NCI-H1930 (cell line): ENCODE data around the gene ITIH2.
"Not testable (repeated sequence)": the region's sequence is repeated elsewhere in the genome, so short reads cannot be mapped to it uniquely, and the experiment has no call there.

Source experiments
- DNase-seq, 2 experiments: peaks; one replicate each; lab custom pipeline; 2025; lab: John Stamatoyannopoulos, UW

The ITIH2 gene

GRCh38 chr10:7703140-7703539, at the start of gene ITIH2:
TSS of gene ITIH2 (plus strand) at chr10:7703316. CDS start at chr10:7703435, 119 bp downstream.
- no peak for DNase-seq

GRCh38 chr10:7657079-7657478, 46.0 kb upstream of the ITIH2 start:
- DNase-seq, result not testable (repeated sequence)

DNA sequence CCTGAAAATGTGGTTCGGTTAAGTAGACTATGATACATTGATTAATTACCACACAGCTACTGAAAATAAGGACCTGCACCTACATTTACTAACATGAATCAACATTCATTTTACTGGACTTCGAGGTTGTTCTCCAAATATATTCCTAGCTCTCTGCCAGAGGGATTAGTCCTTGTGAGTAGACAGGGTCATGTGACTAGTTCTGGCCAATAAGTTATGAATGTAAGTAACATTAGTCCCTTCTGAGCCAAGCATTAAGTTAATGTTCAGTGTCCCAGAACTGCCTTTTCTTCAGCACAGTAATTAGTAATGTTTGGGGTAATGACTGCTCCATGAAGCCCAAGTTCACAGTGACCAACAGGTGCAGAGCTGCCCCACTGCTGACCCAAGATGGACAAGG, 45.6 kb upstream of the ITIH2 start:
- DNase-seq, result no peak

DNA sequence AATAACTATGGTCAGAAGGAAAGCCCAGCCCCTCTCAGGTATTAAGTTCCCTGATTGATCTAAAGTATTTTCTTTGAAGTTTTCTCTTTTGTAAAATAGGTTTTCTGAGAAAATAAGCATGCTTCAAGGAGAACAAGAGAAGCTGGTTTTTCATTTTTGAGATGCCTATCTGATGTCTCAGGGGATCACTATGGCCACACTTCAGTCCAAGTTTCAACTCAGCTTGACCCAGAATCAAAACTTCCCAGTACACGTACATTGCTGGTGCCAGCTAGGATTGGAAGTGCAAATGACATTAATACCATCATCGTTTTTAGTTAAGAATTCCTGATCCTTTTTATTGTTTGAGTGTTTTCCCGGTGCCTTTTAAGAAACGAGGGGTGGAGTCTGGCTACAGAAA, 43.6 kb upstream of the ITIH2 start:
- DNase-seq, result no peak

GRCh38 chr10:7662522-7662921, 40.6 kb upstream of the ITIH2 start:
- no peak for DNase-seq

- DNase-seq, result no peak
Observed at GRCh38 chr10:7664707-7665106, 38.4 kb upstream of the ITIH2 start.

- DNase-seq, result no peak
Observed at GRCh38 chr10:7665767-7666166, 37.3 kb upstream of the ITIH2 start.

DNA sequence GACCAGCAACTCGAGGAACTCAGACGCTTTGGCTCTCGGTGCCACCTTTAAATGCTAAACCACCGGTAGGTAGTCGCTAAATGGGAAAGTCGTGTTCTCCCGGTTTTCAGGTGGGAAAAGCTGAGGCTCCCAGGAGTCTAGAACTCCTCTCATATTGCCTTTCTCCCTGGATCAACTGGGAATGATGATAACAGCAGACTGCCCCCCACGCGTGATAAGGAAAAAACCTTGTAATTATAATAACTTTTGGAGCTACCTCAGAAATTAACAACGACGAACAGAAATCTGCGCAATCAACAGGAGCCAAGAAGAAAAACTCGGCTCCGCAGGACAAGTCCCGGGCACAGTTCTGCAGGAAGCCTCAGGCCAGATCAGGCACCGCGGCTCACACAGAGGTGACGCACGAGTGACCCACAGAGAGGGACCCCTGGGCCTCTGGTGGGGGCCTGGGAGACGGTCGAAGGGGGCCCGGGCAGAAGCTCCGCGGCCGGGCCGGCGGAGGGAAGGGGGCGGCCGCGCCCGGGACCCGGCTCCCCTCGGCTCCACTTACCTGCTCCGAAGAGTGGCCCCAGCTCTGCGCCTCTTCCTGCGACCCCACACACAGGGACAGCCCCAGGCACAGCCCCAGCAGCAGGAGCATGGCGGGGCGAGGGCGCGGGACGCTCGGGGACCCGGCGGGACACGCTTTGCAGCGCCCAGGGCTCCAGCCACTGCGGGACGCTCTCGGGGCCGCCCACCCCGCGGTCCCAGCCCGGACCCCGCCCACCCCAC, 36.7 kb upstream of the ITIH2 start, which contains the start of gene ITIH5:
ITIH5 (minus strand) TSS at position 714 of the 771 bp plus-strand sequence; CDS start at position 640, 74 bp downstream.
- no peak for DNase-seq

GRCh38 chr10:7667262-7668141, 35.6 kb upstream of the ITIH2 start:
- DNase-seq, result no peak

DNA sequence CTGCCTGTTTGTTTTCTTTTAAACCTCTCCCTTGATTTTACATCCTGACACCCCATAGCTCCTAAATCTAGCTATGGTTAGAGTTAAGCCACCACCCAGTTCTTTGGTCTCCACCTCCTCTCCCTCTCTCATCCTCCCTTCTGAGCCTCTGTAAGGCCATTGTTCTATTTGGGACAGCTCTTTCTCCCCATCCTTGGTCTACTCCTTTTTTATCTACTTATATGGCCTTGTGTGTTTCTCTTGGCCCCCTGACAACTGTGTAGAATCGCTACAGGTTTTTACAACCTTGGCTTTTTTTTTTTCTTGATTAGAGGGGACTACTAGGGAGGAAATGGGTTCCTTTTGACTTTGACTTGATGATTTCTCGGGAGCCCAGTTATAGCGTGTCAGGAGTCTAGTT, 33.0 kb upstream of the ITIH2 start:
- no peak for DNase-seq

GRCh38 chr10:7672341-7673134, 30.6 kb upstream of the ITIH2 start:
- no peak for DNase-seq

- no peak for DNase-seq
Observed at GRCh38 chr10:7679256-7679655, 23.9 kb upstream of the ITIH2 start.

DNA sequence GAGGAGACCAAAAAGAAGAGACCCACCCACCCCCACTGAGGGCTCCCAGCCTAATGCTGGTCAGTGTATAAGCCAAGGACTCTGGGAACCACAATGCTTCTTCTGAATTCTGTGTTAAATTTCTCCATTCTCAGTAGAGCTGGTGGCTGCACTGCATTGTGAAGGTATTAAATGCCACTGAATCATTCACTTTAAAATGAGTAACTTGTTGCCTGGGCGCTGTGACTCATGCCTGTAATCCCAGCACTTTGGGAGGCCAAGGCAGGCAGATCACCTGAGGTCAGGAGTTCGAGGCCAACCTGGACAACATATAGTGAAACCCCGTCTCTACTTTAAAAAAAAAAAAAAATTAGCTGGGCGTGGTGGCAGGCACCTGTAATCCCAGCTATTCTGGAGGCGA, 23.0 kb upstream of the ITIH2 start:
- not testable (repeated sequence) for DNase-seq

- no peak for DNase-seq
Observed at GRCh38 chr10:7686351-7687171, 16.6 kb upstream of the ITIH2 start.

DNA sequence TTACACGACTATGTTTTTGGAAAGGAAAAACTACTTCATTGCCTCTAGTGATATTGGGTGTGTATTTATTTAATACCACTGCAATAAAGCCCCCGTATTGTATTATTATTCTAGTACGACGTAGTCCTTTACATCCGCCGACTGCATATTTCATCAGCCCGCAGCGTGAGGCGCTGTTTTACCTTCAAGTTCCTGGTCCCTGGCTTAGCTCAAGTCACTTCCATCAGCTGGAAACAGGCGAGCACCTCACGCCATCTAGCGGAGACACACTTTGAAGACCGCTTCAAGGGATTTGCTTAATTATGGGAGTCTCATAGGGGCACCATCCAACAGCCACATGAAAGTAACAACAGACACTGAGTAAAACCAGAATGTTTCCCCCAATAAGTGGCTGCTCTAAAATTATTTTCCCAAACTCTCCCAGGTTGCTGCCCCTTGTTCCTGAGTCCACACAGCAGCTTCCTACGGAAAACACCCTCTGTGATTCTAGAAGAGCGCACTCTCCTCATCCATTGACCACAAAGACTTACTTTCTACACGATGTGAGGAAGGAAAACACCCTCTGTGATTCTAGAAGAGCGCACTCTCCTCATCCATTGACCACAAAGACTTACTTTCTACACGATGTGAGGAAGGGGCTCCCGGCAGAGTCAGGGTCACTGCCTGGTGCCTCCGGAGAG, 15.7 kb upstream of the ITIH2 start:
- peak; percentile 45 to 51 for DNase-seq

GRCh38 chr10:7689591-7689990, 13.5 kb upstream of the ITIH2 start:
- DNase-seq, result no peak

GRCh38 chr10:7690885-7691597, 12.1 kb upstream of the ITIH2 start:
- not testable (repeated sequence) for DNase-seq

GRCh38 chr10:7692368-7692767, 10.7 kb upstream of the ITIH2 start:
- not testable (repeated sequence) for DNase-seq

DNA sequence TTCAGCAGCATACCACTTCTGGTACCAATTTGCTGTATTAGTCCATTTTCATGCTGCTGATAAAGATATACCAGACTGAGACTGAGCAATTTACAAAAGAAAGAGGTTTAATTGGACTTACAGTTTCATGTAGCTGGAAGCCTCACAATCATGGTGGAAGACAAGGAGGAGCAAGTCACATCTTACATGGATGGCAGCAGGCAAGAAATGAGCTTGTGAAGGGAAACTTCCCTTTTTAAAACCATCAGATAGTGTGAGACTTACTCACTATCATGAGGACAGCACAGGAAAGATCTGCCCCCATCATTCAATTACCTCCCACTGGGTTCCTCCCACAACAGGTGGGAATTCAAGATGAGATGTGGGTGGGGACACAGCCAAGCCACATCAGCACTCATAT, 9.9 kb upstream of the ITIH2 start:
- not testable (repeated sequence) for DNase-seq

DNA sequence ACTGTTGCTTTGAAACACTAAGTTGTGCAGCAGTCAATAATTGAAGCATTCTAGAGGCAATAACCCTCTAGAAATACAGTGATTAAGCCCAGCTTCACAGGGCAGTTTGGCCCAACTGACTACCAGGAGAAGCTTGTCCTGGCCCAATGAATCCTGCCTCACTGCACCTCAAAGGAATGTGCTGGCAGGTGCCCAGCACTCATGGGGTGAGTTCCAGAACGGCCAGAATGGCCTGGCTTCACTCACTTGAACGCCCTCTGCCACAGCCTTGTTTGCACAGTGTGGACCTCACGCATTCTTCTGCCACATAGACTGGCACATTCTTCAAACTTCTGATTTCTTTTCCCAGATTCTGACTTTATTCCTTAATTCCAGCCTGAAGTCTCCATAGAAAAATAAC, 6.6 kb upstream of the ITIH2 start:
- no peak for DNase-seq
